HUES6 (cell line): Measurements from ENCODE around the gene ERC2.

Experiments
- H3K27ac ChIP-seq: 2 replicates; pipeline ENCODE4 v1.7.0; 2013; ENCODE audit warnings: low read depth, mild to moderate bottlenecking, low read length, inconsistent platforms
- H3K27me3 ChIP-seq: 2 replicates; pipeline ENCODE4 v1.6.1; 2013; ENCODE audit warnings: low read length; ENCODE audit not compliant: control insufficient read depth, insufficient read depth
- H3K36me3 ChIP-seq: 2 replicates; pipeline ENCODE4 v1.6.1; 2013; ENCODE audit warnings: low read length; ENCODE audit not compliant: control insufficient read depth, insufficient read depth
- H3K4me1 ChIP-seq: 2 replicates; pipeline ENCODE4 v1.6.1; 2013; ENCODE audit warnings: low read length; ENCODE audit not compliant: control insufficient read depth, insufficient read depth
- H3K4me3 ChIP-seq: 2 replicates; pipeline ENCODE4 v1.5.1; 2013; ENCODE audit warnings: low read depth, low read length
- H3K9ac ChIP-seq: one replicate; pipeline ENCODE4 v1.6.1; 2013; ENCODE audit warnings: mild to moderate bottlenecking, low read length
- H3K9me3 ChIP-seq: 2 replicates; pipeline ENCODE4 v1.6.1; 2013; ENCODE audit warnings: low read depth, low read length; ENCODE audit not compliant: control insufficient read depth, insufficient read depth

ERC2 gene

DNA sequence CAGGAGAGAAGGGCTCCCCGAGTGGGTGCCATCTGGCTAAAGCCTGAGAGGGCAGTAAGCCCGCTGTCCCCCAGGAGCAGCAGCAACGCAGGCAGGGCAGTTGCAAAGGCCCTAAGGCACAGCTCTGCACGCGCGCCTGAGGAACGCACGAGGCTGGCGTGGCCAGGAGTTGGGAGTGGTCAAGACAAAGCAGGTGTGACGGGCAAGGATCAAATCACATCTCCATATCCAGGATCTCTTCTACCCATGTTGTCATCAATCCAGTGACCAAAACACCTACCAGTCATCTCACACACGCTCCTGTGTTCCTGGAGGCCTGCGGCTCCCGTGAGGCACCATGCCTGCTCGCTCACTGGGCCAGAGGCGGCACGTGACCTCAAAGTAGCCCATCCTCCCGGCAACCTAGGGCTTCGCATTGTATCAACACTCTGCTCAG, 59.5 kb downstream of the ERC2 start:
- Histone ChIP-seq H3K9ac (no peak overlapping the region), H3K9me3 (0 out of 2 replicates have a peak, but pooled peaks cover 3% of the 10 kb centered on the region), H3K27me3 (no peaks in the 10 kb centered on the region), H3K4me3 (no peak overlapping the region), H3K27ac (no peak overlapping the region), H3K4me1 (peaks cover 1% of the 10 kb centered on the region), H3K36me3 (no peaks in the 10 kb centered on the region)

DNA sequence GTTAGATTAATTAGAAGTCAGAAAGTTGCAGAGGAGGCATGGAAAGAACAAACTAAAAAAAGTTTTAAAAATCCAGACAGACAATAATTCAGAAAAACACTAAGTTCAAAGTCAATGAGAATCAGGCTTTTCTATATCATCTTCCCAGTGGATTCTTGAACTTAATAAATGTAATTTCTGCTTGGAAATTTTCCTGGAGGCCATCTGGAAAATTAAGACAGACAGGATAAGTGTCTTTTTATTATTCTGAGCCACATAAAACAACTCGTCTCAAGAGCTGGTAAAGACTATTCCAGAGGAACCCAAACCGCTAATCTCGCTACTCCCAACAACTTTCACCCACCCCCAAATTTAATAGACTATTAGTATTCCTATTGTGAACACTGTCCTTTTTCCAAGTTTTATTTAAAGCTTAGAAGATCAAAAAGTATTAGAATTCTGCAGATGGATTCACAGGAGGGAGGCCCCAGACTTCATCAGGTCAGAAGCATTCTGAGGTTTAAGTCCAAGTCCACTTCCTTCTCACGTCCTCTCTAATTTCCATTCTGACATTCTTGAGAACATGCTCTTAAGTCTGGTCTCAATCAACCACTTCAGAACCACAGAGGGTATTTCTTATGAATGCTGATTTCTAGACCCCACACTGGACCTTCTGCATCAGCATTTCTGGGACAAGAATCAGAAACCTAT, 61.3 kb downstream of the ERC2 start:
- Histone ChIP-seq H3K36me3 (no peaks in the 10 kb centered on the region), H3K27me3 (no peaks in the 10 kb centered on the region), H3K27ac (no peak overlapping the region), H3K9me3 (no peaks in the 10 kb centered on the region), H3K9ac (no peak overlapping the region), H3K4me1 (no peaks in the 10 kb centered on the region), H3K4me3 (no peak overlapping the region)

DNA sequence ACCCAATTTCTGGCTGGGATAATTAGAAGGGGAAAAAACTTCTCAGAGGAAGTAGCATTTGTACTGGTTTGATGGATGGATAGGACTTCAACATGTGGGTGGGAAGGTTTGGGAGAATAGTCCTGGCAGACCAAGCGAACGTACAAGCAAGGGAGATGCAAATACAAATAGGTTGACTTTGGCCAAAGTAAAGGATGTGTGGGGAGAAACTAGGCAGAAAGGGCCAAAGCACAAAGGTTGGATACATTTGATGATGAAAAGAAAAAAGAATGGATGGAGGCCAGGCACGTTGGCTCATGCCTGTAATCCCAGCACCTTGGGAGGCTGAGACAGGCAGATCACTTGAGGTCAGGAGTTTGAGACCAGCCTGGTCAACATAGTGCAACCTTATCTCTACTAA, 63.4 kb downstream of the ERC2 start:
- Histone ChIP-seq H3K9me3 (no peaks in the 10 kb centered on the region), H3K36me3 (no peaks in the 10 kb centered on the region), H3K4me3 (no peak overlapping the region), H3K27me3 (no peaks in the 10 kb centered on the region), H3K4me1 (no peaks in the 10 kb centered on the region; the same call in 1 of the 2 replicates), H3K27ac (no peak overlapping the region), H3K9ac (no peak overlapping the region)

DNA sequence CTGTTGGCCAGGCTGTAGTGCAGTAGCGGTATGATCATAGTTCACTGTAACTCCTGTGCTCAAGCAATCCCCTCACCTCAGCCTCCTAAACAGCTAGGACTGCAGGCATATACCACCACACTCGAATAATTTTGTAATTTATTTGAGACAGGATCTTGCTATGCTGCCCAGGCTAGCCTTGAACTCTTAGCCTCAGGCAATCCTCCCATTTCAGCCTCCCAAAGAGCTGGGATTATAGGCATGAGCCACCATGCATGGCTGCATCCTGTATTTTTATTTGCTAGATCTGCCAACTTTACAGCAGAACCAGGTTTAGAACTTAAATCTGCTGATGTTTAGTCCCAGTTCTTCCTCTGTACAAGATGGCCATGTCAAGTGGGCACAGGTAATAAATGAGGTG, 69.6 kb downstream of the ERC2 start:
- Histone ChIP-seq H3K9ac (no peak overlapping the region), H3K27me3 (no peaks in the 10 kb centered on the region), H3K36me3 (no peaks in the 10 kb centered on the region; the same call in 1 of the 2 replicates), H3K27ac (no peak overlapping the region), H3K9me3 (no peaks in the 10 kb centered on the region), H3K4me3 (no peak overlapping the region), H3K4me1 (peaks cover 4% of the 10 kb centered on the region; the same call in 1 of the 2 replicates)

DNA sequence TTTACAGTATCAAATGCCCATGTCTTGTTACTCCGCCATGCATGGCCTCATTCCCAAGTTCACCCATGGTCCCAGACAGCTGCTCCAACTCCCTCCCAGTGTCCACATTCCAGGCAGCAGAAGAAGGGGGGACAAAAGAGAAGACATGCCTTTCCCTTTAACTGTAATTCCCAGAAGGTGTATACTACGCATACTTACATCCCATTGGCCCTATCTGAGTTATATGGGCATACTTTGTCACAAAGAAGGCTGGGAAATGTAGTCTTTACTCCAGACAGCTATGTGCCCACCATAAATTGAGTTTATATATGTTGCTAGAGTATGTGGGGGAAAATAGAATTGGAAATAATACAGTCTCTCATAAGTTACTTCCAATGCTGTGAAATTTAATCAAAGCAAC, 70.5 kb downstream of the ERC2 start:
- H3K9ac ChIP-seq = no peak overlapping the region
- H3K4me3 ChIP-seq = no peak overlapping the region
- no peaks in the 10 kb centered on the region for H3K9me3 ChIP-seq
- H3K4me1 ChIP-seq = peaks cover 4% of the 10 kb centered on the region; the same call in 1 of the 2 replicates
- H3K27me3 ChIP-seq = no peaks in the 10 kb centered on the region
- no peak overlapping the region for H3K27ac ChIP-seq
- no peaks in the 10 kb centered on the region; the same call in 1 of the 2 replicates for H3K36me3 ChIP-seq

DNA sequence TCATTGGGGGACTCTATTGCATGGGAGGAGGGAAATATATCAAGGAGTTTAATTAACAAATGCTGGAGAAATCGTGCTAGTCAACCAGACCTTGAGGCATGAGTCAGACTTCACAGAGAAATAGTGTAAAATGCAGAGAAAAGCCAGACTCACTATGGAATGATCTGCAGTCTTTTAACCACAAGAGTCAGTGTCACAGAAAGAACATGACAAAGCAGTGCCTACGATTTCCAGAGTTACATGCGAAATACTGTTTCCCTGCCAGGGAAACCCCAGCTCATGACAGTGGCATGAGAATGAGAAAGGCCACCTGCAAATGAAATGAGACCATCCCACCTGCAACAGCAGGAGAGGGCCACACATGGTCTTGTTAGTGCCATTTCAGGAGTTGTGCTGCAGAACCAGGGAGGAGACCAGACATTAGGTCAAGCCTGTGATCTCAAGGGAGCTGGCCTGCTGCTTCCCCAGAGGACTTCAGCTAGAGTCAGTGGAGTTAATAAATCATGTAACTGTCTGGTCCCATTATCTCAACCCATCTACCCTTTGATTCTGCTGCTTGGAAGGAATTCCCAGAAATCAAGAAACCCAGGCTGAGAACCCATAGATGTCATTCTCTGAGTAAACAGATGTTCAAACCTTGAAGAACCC, 79.0 kb downstream of the ERC2 start:
- Histone ChIP-seq H3K4me3 (no peak overlapping the region), H3K9me3 (no peaks in the 10 kb centered on the region), H3K27ac (no peak overlapping the region), H3K36me3 (no peaks in the 10 kb centered on the region), H3K4me1 (no peaks in the 10 kb centered on the region), H3K9ac (no peak overlapping the region), H3K27me3 (no peaks in the 10 kb centered on the region)

DNA sequence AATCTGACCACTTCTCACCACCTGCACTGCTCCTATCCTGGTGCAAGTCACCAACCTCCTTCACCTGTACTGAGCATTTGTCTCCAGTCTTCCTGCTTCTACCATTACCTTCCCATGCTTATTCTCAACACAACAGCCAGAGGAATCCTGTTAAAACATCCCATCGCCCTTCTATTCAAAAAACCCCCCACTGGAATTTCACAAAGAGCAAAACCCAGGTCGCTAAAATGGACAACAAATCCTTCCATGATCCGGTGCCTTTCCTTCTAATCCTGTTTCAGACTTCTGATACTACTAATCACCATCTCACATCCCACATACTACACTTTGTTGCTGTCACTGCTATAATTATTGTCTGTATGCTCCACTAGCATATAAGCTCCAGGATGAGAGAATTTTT, 85.2 kb downstream of the ERC2 start:
- no peak overlapping the region for H3K9ac ChIP-seq
- H3K36me3 ChIP-seq = no peaks in the 10 kb centered on the region
- H3K9me3 ChIP-seq = no peaks in the 10 kb centered on the region
- H3K4me1 ChIP-seq = no peaks in the 10 kb centered on the region
- H3K27me3 ChIP-seq = no peaks in the 10 kb centered on the region
- H3K27ac ChIP-seq = no peak overlapping the region
- H3K4me3 ChIP-seq = no peak overlapping the region

DNA sequence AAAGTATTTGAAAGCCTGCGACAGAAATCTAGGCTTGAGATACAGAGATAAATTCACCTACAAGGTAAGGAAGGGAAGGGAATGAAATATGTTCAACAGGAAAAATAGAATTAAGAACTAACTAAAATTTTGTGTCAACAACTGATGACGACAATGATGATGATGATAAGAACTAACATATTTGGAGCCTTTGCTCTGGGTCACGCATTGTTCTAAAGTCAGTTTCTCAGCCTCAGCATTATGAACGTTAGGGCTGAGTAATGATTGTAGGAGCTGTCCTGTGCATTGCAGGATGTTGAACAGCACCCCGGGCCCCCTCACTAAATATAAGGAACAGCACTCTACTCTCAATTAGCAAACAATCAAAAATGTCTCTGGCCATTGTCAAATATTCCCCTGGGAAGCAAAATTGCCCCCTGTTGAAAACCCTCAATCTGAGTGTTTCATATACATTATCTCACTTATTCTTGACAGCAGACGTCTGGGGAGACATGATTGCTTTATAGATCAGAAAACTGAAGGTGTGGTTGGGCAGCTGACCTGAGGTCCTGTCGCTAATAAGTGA, 88.5 kb downstream of the ERC2 start:
- Histone ChIP-seq H3K27ac (no peak overlapping the region), H3K27me3 (no peaks in the 10 kb centered on the region), H3K9ac (no peak overlapping the region), H3K4me1 (no peaks in the 10 kb centered on the region), H3K36me3 (no peaks in the 10 kb centered on the region), H3K9me3 (peaks cover 8% of the 10 kb centered on the region), H3K4me3 (no peak overlapping the region)

DNA sequence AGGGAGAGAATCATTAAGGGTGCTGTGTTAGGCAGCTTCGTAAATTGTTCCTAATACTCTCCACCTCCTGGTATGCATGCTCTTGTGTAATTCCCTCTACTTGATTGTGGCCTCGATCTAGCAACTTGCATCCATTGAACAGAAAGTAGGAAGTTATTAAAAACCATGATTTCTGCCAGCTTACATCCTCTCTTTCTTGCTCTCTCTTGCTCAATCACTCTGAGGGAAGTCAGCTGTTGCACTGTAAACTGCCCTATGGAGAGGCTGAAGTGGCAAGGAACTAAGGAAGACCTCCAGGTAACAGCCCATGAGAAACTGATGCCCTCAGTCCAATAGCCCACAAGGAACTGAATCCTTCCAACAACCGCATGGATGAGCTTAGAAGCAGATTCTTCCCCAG, 92.6 kb downstream of the ERC2 start:
- Histone ChIP-seq H3K4me1 (peaks cover 19% of the 10 kb centered on the region; the same call in 1 of the 2 replicates), H3K27me3 (no peaks in the 10 kb centered on the region)

DNA sequence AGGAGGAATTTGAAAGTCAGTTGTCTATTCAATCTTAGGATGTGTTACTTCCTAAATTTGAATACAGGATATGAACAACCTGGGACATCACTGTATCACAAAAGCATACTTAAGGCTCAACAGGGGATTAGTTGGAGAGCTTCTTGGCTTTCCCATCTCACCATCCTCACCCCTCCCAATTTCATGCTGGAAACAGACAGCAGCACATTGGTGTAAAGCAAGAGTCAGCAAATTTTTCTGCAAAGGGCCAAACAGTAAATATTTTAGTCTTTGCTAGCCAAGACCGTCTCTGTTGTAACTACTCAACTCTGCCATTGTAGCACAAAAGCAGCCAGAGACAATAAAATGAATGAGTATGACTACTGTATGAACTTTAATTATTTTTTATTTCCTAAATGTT, 94.9 kb downstream of the ERC2 start:
- Histone ChIP-seq H3K9me3 (peaks cover 8% of the 10 kb centered on the region), H3K4me1 (peaks cover 19% of the 10 kb centered on the region; the same call in 1 of the 2 replicates), H3K4me3 (no peak overlapping the region), H3K27ac (no peak overlapping the region), H3K36me3 (no peaks in the 10 kb centered on the region), H3K9ac (no peak overlapping the region), H3K27me3 (no peaks in the 10 kb centered on the region)

More for the DNA sequence above, 92.6 kb downstream of the ERC2 start:
- Histone ChIP-seq H3K4me3 (no peak overlapping the region), H3K36me3 (no peaks in the 10 kb centered on the region), H3K9ac (no peak overlapping the region), H3K27ac (no peak overlapping the region), H3K9me3 (peaks cover 8% of the 10 kb centered on the region)
